DOHH2 (cell line): Measurements from ENCODE around the gene EMILIN3.

ENCODE experiments used
- CTCF ChIP-seq: fragments of 200-600 bp; sonication (generic); IDR thresholded peaks from one replicate; pipeline ENCODE4 v1.5.1; 2014; ENCODE audit warnings: antibody characterized with exemption, mild to moderate bottlenecking, low read depth, low read length; ENCODE audit not compliant: poor library complexity, severe bottlenecking
- EZH2phosphoT487 ChIP-seq: fragments of 200-600 bp; sonication (generic); IDR thresholded peaks from 2 replicates; pipeline ENCODE4 v1.6.1; 2017; ENCODE audit warnings: borderline replicate concordance, mild to moderate bottlenecking, antibody characterized with exemption, low read length, moderate library complexity, mixed read lengths

GRCh38 chr20:41407607-41408006, 41.0 kb upstream of the EMILIN3 start:
- no peak for TF ChIP-seq CTCF
- TF ChIP-seq EZH2phosphoT487: no peak
